K562 (cell line): ENCODE measurements around the gene STMN3. TPM values are rescaled to one million over a fixed set of nuclear protein-coding genes. Genes with fewer than 3 reads are reported as not detected.
A peak's percentile ranks its signal among the peaks of the same experiment; 100 is the strongest.

Source experiments
- BRCA1 ChIP-seq, 2 experiments: fragments of 450-650 bp in 1 of 2; sonication (generic) in 1 of 2; formaldehyde crosslinking in 1 of 2; IDR thresholded peaks; 2 replicates each; pipeline versions ENCODE4 v1.5.0 to v1.6.1; 2017 to 2020; ENCODE audit warnings: mild to moderate bottlenecking in 1 of 2, missing genetic modification reagents in 1 of 2
- CREB1 ChIP-seq, 2 experiments: sonication (generic) in 1 of 2; formaldehyde crosslinking in 1 of 2; IDR thresholded peaks; 2 replicates each; pipeline versions ENCODE4 v1.6.1 to v1.8.0; 2012 to 2022; ENCODE audit warnings: inconsistent platforms in 1 of 2, mild to moderate bottlenecking in 1 of 2, missing genetic modification reagents in 1 of 2, moderate library complexity in 1 of 2
- JUNB ChIP-seq: fragments of 450-650 bp; formaldehyde crosslinking; conservative IDR thresholded peaks from 2 replicates; pipeline ENCODE4 v1.4.0; 2020; ENCODE audit warnings: mild to moderate bottlenecking
- POLR2B ChIP-seq: fragments of 450-650 bp; IDR thresholded peaks from 2 replicates; pipeline ENCODE4 v1.6.1; 2018; ENCODE audit warnings: low read depth; ENCODE audit not compliant: partially characterized antibody
- RBM34 ChIP-seq: fragments of 200-400 bp; formaldehyde crosslinking; IDR thresholded peaks from 2 replicates; pipeline ENCODE4 v1.6.1; 2018; ENCODE audit warnings: low read length, borderline replicate concordance; ENCODE audit not compliant: insufficient read depth
- SREBF2 ChIP-seq: sonication (generic); formaldehyde crosslinking; IDR thresholded peaks from 2 replicates; pipeline ENCODE4 v1.4.0; 2020; ENCODE audit warnings: mild to moderate bottlenecking, missing genetic modification reagents
- STAT5A ChIP-seq: IDR thresholded peaks from 2 replicates; pipeline ENCODE4 v1.6.1; 2012; ENCODE audit warnings: low read length, inconsistent platforms, borderline replicate concordance
- TCF3 ChIP-seq: sonication (generic); formaldehyde crosslinking; IDR thresholded peaks from 2 replicates; pipeline ENCODE4 v1.4.0; 2020; ENCODE audit warnings: mild to moderate bottlenecking, missing genetic modification reagents
- TRIM28 ChIP-seq: fragments of 450-650 bp; IDR thresholded peaks from 2 replicates; pipeline ENCODE4 v1.6.1; 2017
- YY1 ChIP-seq, 3 experiments: IDR thresholded peaks; 2 replicates each; pipeline ENCODE4 v1.6.1; 2011; ENCODE audit warnings: low read length in 2 of 3, mild to moderate bottlenecking in 2 of 3, moderate library complexity in 2 of 3, borderline replicate concordance in 1 of 3, control low read depth in 1 of 3, low read depth in 1 of 3; ENCODE audit not compliant: insufficient read depth in 3 of 3, insufficient replicate concordance in 2 of 3, control insufficient read depth in 1 of 3, insufficient read length in 1 of 3; ENCODE audit errors: extremely low read depth in 1 of 3
- ZNF408 ChIP-seq: fragments of 250-450 bp; sonication (Bioruptor Pico); IDR thresholded peaks from 2 replicates; pipeline ENCODE4 v1.4.0; 2020; ENCODE audit warnings: low read depth, mild to moderate bottlenecking, moderate library complexity
- ZNF696 ChIP-seq: fragments of 250-450 bp; sonication (Bioruptor Pico); conservative IDR thresholded peaks from 2 replicates; pipeline ENCODE4 v1.4.0; 2020; ENCODE audit warnings: mild to moderate bottlenecking, moderate library complexity
- ZNF766 ChIP-seq: fragments of 200-800 bp; sonication (Bioruptor generic); conservative IDR thresholded peaks from 2 replicates; pipeline ENCODE4 v1.6.1; 2016; ENCODE audit warnings: missing genetic modification characterization, missing compliant biosample characterization
- ZSCAN32 ChIP-seq: fragments of 450-650 bp; formaldehyde crosslinking; IDR thresholded peaks from 2 replicates; pipeline ENCODE4 v1.4.0; 2020; ENCODE audit warnings: mild to moderate bottlenecking, moderate library complexity
- polyA plus RNA-seq, 8 experiments: library from polyadenylated mRNA; depleted of rRNA in 4 of 8; stranded (reverse) in 5 of 8; unstranded in 3 of 8; fragments of >200 nt; fragmentation: Nextera tagmentation in 2 of 8; fragmentation: Illumina TruSeq in 1 of 8; extraction: Ambion mirVana in 2 of 8; extraction: Trizol in 1 of 8; gene quantifications; 2 replicates each; pipeline versions ENCODE4 v1.2.1 to v1.2.3, GENCODE V29; 2011 to 2014; ENCODE audit warnings: inconsistent platforms in 1 of 8, missing spikeins in 1 of 8
- total RNA-seq, 7 experiments: library from RNA; depleted of rRNA in 6 of 7; stranded (reverse); fragments of >200 nt in 6 of 7; fragmentation: Illumina TruSeq in 2 of 7; extraction: Trizol in 2 of 7; gene quantifications; 2 replicates each; pipeline versions ENCODE4 v1.2.1 to v1.2.3, GENCODE V29; 2011 to 2021; ENCODE audit warnings: low replicate concordance in 1 of 7
- TF ChIP-seq, protein P1 (sequence below): fragments of 450-650 bp; formaldehyde crosslinking; IDR thresholded peaks from 2 replicates; pipeline ENCODE4 v1.4.0; 2022; ENCODE audit warnings: missing genetic modification characterization
- TF ChIP-seq, protein P2 (sequence below): fragments of 250-450 bp; sonication (Bioruptor Pico); IDR thresholded peaks from 2 replicates; pipeline ENCODE4 v1.8.0; 2021; ENCODE audit warnings: moderate library complexity, mild to moderate bottlenecking, inconsistent platforms
- TF ChIP-seq, protein P3 (sequence below): conservative IDR thresholded peaks from 2 replicates; pipeline ENCODE4 v1.6.1; 2011; ENCODE audit warnings: low read depth, mild to moderate bottlenecking, low read length; ENCODE audit not compliant: control insufficient read depth
- TF ChIP-seq, protein P4 (sequence below): fragments of 250-450 bp; sonication (Bioruptor Pico); IDR thresholded peaks from 2 replicates; pipeline ENCODE4 v1.5.0; 2020; ENCODE audit warnings: mild to moderate bottlenecking
- TF ChIP-seq, protein P5 (sequence below): sonication (generic); formaldehyde crosslinking; IDR thresholded peaks from 2 replicates; pipeline ENCODE4 v1.8.0; 2022; ENCODE audit warnings: mild to moderate bottlenecking, missing genetic modification reagents

Gene STMN3
- total and polyA plus RNA-seq, 9 of the 15 experiments (the other 6 are each of a cell fraction or from before 2014, with no cell fraction given) = 0.70 to 65.6 (median 29.4) TPM

DNA sequence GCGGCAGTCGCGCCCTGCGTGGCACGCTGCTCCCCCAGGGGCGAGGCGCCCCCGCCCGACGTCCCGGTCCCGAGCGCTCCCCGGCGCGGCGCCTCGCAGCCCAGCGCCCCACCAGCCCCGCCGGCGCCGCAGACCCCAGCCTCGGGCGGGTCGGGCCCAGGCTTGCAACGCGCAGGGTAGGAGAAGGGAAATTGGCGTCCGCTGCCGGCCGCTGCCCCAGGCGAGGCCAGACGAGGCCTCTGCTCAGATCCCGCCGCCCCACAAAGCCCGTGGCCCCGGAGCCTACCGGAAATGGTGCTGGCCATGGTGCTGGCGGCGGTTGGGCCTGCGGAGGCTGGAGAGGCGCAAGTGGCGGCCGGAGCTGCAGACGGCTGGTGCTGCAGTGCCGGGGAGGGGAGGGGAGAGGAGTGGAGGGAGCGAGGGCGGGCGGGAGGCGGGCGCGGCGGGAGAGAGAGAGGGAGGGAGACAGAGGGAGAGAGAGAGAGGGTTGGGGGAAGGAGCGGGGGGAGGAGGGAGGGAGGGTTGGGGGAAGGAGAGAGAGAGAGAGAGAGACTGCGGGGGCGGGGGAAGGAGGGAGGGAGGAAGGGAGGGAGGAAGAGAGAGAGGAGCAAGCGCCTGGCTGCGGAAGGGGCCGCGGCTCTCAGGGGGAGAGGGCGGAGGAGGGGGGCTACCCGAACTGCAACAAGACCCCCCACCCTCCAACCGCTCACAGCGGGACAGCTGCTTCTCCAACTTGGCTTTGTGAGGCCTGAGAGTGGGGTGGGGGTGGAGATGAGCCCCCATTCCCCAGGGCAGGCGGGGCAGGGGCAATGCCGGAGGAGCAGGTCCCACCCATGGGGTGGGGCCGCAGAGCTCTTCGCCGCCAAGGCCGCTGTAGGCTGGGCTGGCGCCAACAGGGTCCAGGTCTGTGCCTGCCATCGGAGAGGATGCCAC lies at the start of gene STMN3 (continued):
- TF ChIP-seq, protein P1, sequence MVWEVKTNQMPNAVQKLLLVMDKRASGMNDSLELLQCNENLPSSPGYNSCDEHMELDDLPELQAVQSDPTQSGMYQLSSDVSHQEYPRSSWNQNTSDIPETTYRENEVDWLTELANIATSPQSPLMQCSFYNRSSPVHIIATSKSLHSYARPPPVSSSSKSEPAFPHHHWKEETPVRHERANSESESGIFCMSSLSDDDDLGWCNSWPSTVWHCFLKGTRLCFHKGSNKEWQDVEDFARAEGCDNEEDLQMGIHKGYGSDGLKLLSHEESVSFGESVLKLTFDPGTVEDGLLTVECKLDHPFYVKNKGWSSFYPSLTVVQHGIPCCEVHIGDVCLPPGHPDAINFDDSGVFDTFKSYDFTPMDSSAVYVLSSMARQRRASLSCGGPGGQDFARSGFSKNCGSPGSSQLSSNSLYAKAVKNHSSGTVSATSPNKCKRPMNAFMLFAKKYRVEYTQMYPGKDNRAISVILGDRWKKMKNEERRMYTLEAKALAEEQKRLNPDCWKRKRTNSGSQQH (CRISPR knock-in tag) = no peak
- TF ChIP-seq, protein P2, sequence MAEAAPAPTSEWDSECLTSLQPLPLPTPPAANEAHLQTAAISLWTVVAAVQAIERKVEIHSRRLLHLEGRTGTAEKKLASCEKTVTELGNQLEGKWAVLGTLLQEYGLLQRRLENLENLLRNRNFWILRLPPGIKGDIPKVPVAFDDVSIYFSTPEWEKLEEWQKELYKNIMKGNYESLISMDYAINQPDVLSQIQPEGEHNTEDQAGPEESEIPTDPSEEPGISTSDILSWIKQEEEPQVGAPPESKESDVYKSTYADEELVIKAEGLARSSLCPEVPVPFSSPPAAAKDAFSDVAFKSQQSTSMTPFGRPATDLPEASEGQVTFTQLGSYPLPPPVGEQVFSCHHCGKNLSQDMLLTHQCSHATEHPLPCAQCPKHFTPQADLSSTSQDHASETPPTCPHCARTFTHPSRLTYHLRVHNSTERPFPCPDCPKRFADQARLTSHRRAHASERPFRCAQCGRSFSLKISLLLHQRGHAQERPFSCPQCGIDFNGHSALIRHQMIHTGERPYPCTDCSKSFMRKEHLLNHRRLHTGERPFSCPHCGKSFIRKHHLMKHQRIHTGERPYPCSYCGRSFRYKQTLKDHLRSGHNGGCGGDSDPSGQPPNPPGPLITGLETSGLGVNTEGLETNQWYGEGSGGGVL = no peak
- no peak for TF ChIP-seq ZNF696 (CRISPR knock-in tag)
- peak in 2 of 3 experiments; percentile 20 to 72 for TF ChIP-seq YY1 (IDR thresholded peaks at IDR 0.05; ENCODE audit: borderline replicate concordance in 1 of 3, control insufficient read depth in 1 of 3, extremely low read depth in 1 of 3, insufficient read depth in 3 of 3, insufficient read length in 1 of 3, insufficient replicate concordance in 2 of 3, low read depth in 1 of 3, low read length in 2 of 3)
- no peak for TF ChIP-seq CREB1 (IDR thresholded peaks at IDR 0.05)
- peak; percentile 78 for TF ChIP-seq CREB1 (CRISPR knock-in tag; IDR thresholded peaks at IDR 0.05)
- TF ChIP-seq ZNF408 = no peak
- TF ChIP-seq, protein P3, sequence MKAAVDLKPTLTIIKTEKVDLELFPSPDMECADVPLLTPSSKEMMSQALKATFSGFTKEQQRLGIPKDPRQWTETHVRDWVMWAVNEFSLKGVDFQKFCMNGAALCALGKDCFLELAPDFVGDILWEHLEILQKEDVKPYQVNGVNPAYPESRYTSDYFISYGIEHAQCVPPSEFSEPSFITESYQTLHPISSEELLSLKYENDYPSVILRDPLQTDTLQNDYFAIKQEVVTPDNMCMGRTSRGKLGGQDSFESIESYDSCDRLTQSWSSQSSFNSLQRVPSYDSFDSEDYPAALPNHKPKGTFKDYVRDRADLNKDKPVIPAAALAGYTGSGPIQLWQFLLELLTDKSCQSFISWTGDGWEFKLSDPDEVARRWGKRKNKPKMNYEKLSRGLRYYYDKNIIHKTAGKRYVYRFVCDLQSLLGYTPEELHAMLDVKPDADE = peak; percentile 96
- TF ChIP-seq ZNF766 (CRISPR knock-in tag) = peak; percentile 83
- no peak for TF ChIP-seq JUNB
- no peak for TF ChIP-seq TRIM28
- TF ChIP-seq BRCA1 (IDR thresholded peaks at IDR 0.05) = no peak
- no peak for TF ChIP-seq BRCA1 (CRISPR knock-in tag; IDR thresholded peaks at IDR 0.05)
- no peak for TF ChIP-seq STAT5A
- no peak for TF ChIP-seq SREBF2 (CRISPR knock-in tag)
- no peak for TF ChIP-seq RBM34
- no peak for TF ChIP-seq TCF3 (CRISPR knock-in tag)
- no peak for TF ChIP-seq POLR2B
- TF ChIP-seq, protein P4, sequence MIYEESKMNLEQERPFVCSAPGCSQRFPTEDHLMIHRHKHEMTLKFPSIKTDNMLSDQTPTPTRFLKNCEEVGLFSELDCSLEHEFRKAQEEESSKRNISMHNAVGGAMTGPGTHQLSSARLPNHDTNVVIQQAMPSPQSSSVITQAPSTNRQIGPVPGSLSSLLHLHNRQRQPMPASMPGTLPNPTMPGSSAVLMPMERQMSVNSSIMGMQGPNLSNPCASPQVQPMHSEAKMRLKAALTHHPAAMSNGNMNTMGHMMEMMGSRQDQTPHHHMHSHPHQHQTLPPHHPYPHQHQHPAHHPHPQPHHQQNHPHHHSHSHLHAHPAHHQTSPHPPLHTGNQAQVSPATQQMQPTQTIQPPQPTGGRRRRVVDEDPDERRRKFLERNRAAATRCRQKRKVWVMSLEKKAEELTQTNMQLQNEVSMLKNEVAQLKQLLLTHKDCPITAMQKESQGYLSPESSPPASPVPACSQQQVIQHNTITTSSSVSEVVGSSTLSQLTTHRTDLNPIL (CRISPR knock-in tag) = no peak
- no peak for TF ChIP-seq ZSCAN32 (CRISPR knock-in tag)
- TF ChIP-seq, protein P5, sequence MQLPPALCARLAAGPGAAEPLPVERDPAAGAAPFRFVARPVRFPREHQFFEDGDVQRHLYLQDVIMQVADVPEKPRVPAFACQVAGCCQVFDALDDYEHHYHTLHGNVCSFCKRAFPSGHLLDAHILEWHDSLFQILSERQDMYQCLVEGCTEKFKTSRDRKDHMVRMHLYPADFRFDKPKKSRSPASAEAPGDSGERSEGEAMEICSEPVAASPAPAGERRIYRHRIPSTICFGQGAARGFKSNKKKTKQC (CRISPR knock-in tag) = peak; percentile 93; the same call in 1 of the 2 replicates
